ENCODE data around the gene DPP6. TPM values are rescaled to one million over a fixed set of nuclear protein-coding genes. Genes with fewer than 3 reads are reported as not detected.

DPP6 gene
- total and polyA plus RNA-seq, 11 donors = 0.05 to 2.9 (median 0.11) TPM; not detected in 3

DNA sequence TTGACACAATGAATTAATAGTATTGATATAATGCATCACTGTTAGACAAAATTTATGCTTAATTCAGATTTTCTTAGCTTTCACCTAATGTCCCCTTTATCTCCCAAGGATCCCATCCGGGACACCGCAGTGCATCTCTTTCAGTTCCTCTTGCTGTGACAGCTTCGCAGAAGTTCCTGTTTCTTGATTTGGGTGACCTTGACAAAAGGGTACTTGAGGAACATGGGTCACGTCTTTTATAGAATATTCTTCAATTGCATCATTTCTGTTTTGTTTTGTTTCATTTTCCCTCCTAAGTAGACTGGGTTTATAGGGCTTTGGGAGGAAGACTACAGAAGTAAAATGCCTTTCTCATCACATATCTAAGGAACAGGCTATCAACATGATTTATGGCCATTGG, 453.2 kb downstream of the DPP6 start:
- peaks cover 0 to 8% (median 0%) of the 10 kb centered on the region in 12 donors for H3K9me3 ChIP-seq
- H3K27me3 ChIP-seq = peaks cover 0 to 4% (median 0%) of the 10 kb centered on the region in 9 donors
- H3K4me1 ChIP-seq = no peaks in the 10 kb centered on the region
- ATAC-seq (no peak), DNase-seq (no peak)
- H3K4me3 ChIP-seq = no peak overlapping the region
- intact Hi-C loops (cut with DNase I) = loop anchor here in 4 of 10 donors (10.0 kb wide), 1 partner anchor 431 kb away; no protein-coding TSS in a partner anchor
- no peak overlapping the region for H3K27ac ChIP-seq
- no peaks in the 10 kb centered on the region for H3K36me3 ChIP-seq
- 67 to 69% (median 68%) methylated on average over 4 of the region's 4 CpGs for WGBS, 4 donors
- TF ChIP-seq, protein P1, sequence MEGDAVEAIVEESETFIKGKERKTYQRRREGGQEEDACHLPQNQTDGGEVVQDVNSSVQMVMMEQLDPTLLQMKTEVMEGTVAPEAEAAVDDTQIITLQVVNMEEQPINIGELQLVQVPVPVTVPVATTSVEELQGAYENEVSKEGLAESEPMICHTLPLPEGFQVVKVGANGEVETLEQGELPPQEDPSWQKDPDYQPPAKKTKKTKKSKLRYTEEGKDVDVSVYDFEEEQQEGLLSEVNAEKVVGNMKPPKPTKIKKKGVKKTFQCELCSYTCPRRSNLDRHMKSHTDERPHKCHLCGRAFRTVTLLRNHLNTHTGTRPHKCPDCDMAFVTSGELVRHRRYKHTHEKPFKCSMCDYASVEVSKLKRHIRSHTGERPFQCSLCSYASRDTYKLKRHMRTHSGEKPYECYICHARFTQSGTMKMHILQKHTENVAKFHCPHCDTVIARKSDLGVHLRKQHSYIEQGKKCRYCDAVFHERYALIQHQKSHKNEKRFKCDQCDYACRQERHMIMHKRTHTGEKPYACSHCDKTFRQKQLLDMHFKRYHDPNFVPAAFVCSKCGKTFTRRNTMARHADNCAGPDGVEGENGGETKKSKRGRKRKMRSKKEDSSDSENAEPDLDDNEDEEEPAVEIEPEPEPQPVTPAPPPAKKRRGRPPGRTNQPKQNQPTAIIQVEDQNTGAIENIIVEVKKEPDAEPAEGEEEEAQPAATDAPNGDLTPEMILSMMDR (IDR thresholded peaks at IDR 0.05) = no peak
- no peak for TF ChIP-seq POLR2A (IDR thresholded peaks at IDR 0.05)

DNA sequence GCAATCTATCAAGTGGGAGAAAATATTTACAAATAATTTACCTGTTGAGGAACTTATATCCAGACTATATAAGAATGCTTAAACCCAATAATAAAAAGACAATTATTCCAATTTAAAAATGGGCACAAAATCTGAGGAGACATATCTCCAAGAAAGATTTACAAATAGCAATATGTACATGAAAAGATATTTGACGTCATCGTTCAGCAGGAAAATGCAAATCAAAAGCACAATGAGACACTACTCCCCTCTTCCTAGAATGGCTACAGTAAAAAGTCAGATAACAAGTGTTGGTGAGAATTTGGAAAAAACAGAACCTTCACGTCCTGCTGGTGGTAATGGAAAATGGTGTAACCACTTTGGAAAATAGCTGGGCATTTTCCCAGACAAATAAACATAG, 457.0 kb downstream of the DPP6 start:
- no peak for ATAC-seq

DNA sequence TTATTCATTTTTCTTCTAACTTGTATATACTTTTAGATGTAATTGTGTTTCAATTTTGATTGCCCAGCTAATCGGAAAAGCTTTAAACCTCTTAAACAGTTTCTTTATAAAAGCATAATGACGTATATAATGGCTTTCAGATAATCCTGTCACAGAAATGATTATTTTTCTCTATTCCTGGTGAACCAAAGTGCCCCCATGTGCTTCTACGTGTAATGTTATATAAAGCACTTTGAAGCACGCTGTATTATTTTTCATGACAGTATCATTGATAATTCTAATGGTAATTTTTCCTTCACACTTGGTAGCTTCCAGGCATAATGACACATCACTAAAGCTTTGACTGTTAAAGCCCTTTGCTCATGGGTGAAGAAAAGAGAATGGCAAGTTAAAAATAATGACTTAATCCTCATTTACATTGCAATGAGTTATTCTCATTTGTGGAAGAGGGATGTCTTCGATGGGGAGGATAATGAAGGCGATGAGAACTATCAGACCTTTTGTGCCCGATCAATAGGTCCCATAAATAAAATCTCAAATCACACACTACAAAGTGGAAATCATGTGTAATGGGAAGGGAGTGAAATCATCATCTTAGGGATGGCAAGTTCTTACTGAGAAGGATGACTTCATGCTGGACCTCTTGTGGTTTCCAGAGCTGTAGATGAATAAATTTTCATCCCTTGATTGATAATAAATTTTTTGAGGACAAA, 460.1 kb downstream of the DPP6 start:
- Histone ChIP-seq H3K4me3 (no peak overlapping the region), H3K9me3 (peaks cover 0 to 8% (median 0%) of the 10 kb centered on the region in 12 donors), H3K27me3 (no peaks in the 10 kb centered on the region), H3K4me1 (no peaks in the 10 kb centered on the region), H3K36me3 (no peaks in the 10 kb centered on the region), H3K27ac (no peak overlapping the region)
- intact Hi-C loops (cut with DNase I) = no loop called here
- ATAC-seq (no peak), DNase-seq (no peak)
- TF ChIP-seq, protein P1 (IDR thresholded peaks at IDR 0.05) = no peak
- TF ChIP-seq POLR2A (IDR thresholded peaks at IDR 0.05) = no peak
- WGBS, 4 donors = 70 to 82% (median 78%) methylated on average over 7 of the region's 7 CpGs

More for the DNA sequence above, 457.0 kb downstream of the DPP6 start:
- Histone ChIP-seq H3K4me1 (no peaks in the 10 kb centered on the region), H3K27ac (no peak overlapping the region), H3K27me3 (peaks cover 0 to 4% (median 0%) of the 10 kb centered on the region in 9 donors), H3K36me3 (no peaks in the 10 kb centered on the region), H3K9me3 (peaks cover 0 to 8% (median 0%) of the 10 kb centered on the region in 12 donors), H3K4me3 (no peak overlapping the region)
- 61 to 75% (median 75%) methylated on average over 3 of the region's 3 CpGs for WGBS, 4 donors
- intact Hi-C loops (cut with DNase I) = loop anchor here in 4 of 10 donors (10.0 kb wide), 1 partner anchor 434 kb away; no protein-coding TSS in a partner anchor
- DNase-seq = no peak
- no peak for TF ChIP-seq POLR2A (IDR thresholded peaks at IDR 0.05)
- TF ChIP-seq, protein P1 (IDR thresholded peaks at IDR 0.05) = no peak

DNA sequence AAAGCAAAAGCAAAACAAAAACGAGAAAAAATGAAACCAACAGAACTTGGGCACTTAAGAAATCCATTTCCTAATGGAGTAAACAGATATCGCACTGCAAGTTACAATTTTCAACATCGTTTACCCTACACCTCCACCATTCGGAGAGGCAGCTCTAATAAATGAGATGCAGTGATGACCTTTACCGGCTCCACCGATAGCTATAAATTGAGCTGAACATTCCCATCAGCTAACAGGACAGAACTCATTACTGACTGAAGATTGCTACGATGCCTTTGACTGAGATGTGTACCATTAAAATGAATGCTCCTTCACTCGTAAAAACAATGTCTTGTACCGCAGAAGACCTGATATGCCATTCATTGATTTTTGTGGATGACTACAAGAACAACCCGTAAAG, 465.6 kb downstream of the DPP6 start:
- intact Hi-C loops (cut with DNase I) = no loop called here
- no peak overlapping the region for H3K4me3 ChIP-seq
- no peaks in the 10 kb centered on the region for H3K27me3 ChIP-seq
- H3K27ac ChIP-seq = no peak overlapping the region
- no peaks in the 10 kb centered on the region for H3K4me1 ChIP-seq
- DNase-seq (no peak), ATAC-seq (no peak)
- TF ChIP-seq, protein P1 (IDR thresholded peaks at IDR 0.05) = no peak
- TF ChIP-seq POLR2A (IDR thresholded peaks at IDR 0.05) = no peak
- no peaks in the 10 kb centered on the region for H3K36me3 ChIP-seq
- H3K9me3 ChIP-seq = peaks cover 0 to 4% (median 0%) of the 10 kb centered on the region in 12 donors
- 81 to 90% (median 83%) methylated on average over 10 of the region's 10 CpGs for WGBS, 4 donors

Data from heart left ventricle (tissue), 16 donors.